Fibroblast of lung (primary cell): Measurements from ENCODE around the gene CEP192.

Source experiments
- CTCF ChIP-seq, 2 donors: IDR thresholded peaks in 1 of 2; conservative IDR thresholded peaks in 1 of 2; 1 replicate in 1 of 2; 2 replicates in 1 of 2; pipeline ENCODE4 v1.5.1; 2011 to 2012; ENCODE audit warnings: low read length in 2 of 2, control low read depth in 1 of 2, inconsistent platforms in 1 of 2, low read depth in 1 of 2, mild to moderate bottlenecking in 1 of 2
- EZH2 ChIP-seq: IDR thresholded peaks from 2 replicates; pipeline ENCODE4 v1.5.1; 2012; ENCODE audit warnings: low read length, control low read depth, mild to moderate bottlenecking; ENCODE audit errors: missing control alignments

GRCh38 chr18:13043066-13043465 lies 51.9 kb downstream of the CEP192 start:
- TF ChIP-seq EZH2: no peak
- TF ChIP-seq CTCF (conservative IDR thresholded peaks at IDR 0.05 in 1 of 2, IDR thresholded peaks at IDR 0.05 in 1 of 2; ENCODE audit: low read depth in 1 of 2, low read length in 2 of 2): no peak
